WTC11 (cell line): ENCODE results near the gene ADCK2. TPM values are rescaled to one million over a fixed set of nuclear protein-coding genes. Genes with fewer than 3 reads are reported as not detected.

Experiments
- ATAC-seq: fragments of 200-7000 bp; cut with Tn5 transposase; 2 replicates; pipeline ENCODE4 v1.10.0; 2021; ENCODE audit warnings: mild to moderate bottlenecking, moderate library complexity
- CTCF ChIA-PET: fragments of 300-600 bp; sonication (Branson Sonifier 250); formaldehyde crosslinking; loops from one replicate; lab custom pipeline; 2021; ENCODE audit warnings: antibody characterized with exemption; lab: Charles Lee
- POLR2A ChIA-PET: fragments of 350-600 bp; sonication (Branson Sonifier 250); formaldehyde crosslinking; loops from one replicate; lab custom pipeline; 2021; ENCODE audit warnings: antibody characterized with exemption; lab: Charles Lee
- DNase-seq: peaks from one replicate; pipeline ENCODE4 v3.0.0; 2021; ENCODE audit warnings: low spot score
- H3K27ac Mint-ChIP-seq: 2 replicates; pipeline ENCODE4 v1.8.0; 2021; ENCODE audit warnings: mixed read lengths
- H3K27me3 Mint-ChIP-seq: 2 replicates; pipeline ENCODE4 v1.8.0; 2021; ENCODE audit warnings: low read depth, mild to moderate bottlenecking, moderate library complexity, mixed read lengths
- H3K36me3 Mint-ChIP-seq: 2 replicates; pipeline ENCODE4 v1.8.0; 2021; ENCODE audit warnings: mixed read lengths
- H3K4me1 Mint-ChIP-seq: 2 replicates; pipeline ENCODE4 v1.8.0; 2022; ENCODE audit warnings: mixed read lengths
- H3K4me3 Mint-ChIP-seq: 2 replicates; pipeline ENCODE4 v1.8.0; 2021; ENCODE audit warnings: mild to moderate bottlenecking, moderate library complexity, mixed read lengths
- H3K9me3 Mint-ChIP-seq: 2 replicates; pipeline ENCODE4 v1.8.0; 2021; ENCODE audit warnings: mixed read lengths
- CREB1 ChIP-seq: sonication (generic); formaldehyde crosslinking; IDR thresholded peaks from 2 replicates; pipeline ENCODE4 v1.8.0; 2023; ENCODE audit warnings: mild to moderate bottlenecking, missing genetic modification reagents
- CREM ChIP-seq: sonication (generic); formaldehyde crosslinking; IDR thresholded peaks from 2 replicates; pipeline ENCODE4 v1.8.1; 2022; ENCODE audit warnings: mild to moderate bottlenecking, missing genetic modification reagents, moderate library complexity
- ELF4 ChIP-seq: sonication (generic); formaldehyde crosslinking; IDR thresholded peaks from 2 replicates; pipeline ENCODE4 v1.8.1; 2022; ENCODE audit warnings: low read depth, mild to moderate bottlenecking, moderate library complexity, missing genetic modification reagents
- GABPB1 ChIP-seq: sonication (generic); formaldehyde crosslinking; IDR thresholded peaks from 2 replicates; pipeline ENCODE4 v1.8.1; 2023; ENCODE audit warnings: mild to moderate bottlenecking, missing genetic modification reagents
- JUN ChIP-seq: sonication (generic); formaldehyde crosslinking; IDR thresholded peaks from 2 replicates; pipeline ENCODE4 v1.8.0; 2023; ENCODE audit warnings: mild to moderate bottlenecking, missing genetic modification reagents
- SMAD4 ChIP-seq: sonication (generic); formaldehyde crosslinking; IDR thresholded peaks from 2 replicates; pipeline ENCODE4 v1.8.0; 2022; ENCODE audit warnings: mild to moderate bottlenecking, missing genetic modification reagents
- SP1 ChIP-seq: sonication (generic); formaldehyde crosslinking; conservative IDR thresholded peaks from 2 replicates; pipeline ENCODE4 v1.8.1; 2022; ENCODE audit warnings: missing genetic modification reagents
- TEAD4 ChIP-seq: sonication (generic); formaldehyde crosslinking; IDR thresholded peaks from 2 replicates; pipeline ENCODE4 v1.8.0; 2022; ENCODE audit warnings: mild to moderate bottlenecking, missing genetic modification reagents
- ZBTB21 ChIP-seq: sonication (generic); formaldehyde crosslinking; IDR thresholded peaks from 2 replicates; pipeline ENCODE4 v1.8.1; 2023; ENCODE audit warnings: mild to moderate bottlenecking, missing genetic modification reagents, borderline replicate concordance
- ZNF121 ChIP-seq: sonication (generic); formaldehyde crosslinking; IDR thresholded peaks from 2 replicates; pipeline ENCODE4 v1.8.0; 2023; ENCODE audit warnings: missing genetic modification reagents
- ZNF263 ChIP-seq: sonication (generic); formaldehyde crosslinking; IDR thresholded peaks from 2 replicates; pipeline ENCODE4 v1.8.1; 2022; ENCODE audit warnings: low read depth, mild to moderate bottlenecking, moderate library complexity, missing genetic modification reagents
- ZNF317 ChIP-seq: sonication (generic); formaldehyde crosslinking; IDR thresholded peaks from 2 replicates; pipeline ENCODE4 v1.8.1; 2023; ENCODE audit warnings: low read depth, mild to moderate bottlenecking, moderate library complexity, missing genetic modification reagents, borderline replicate concordance
- ZNF416 ChIP-seq: fragments of 250-450 bp; sonication (Bioruptor Pico); IDR thresholded peaks from 2 replicates; pipeline ENCODE4 v1.9.0; 2021; ENCODE audit warnings: mild to moderate bottlenecking, inconsistent platforms
- total RNA-seq: library from RNA; stranded (reverse); gene quantifications from 3 replicates; pipeline ENCODE4 v1.2.3, GENCODE V29; 2021
- TF ChIP-seq, protein P1 (sequence below): sonication (generic); formaldehyde crosslinking; IDR thresholded peaks from 2 replicates; pipeline ENCODE4 v1.8.1; 2023; ENCODE audit warnings: mild to moderate bottlenecking, missing genetic modification reagents
- TF ChIP-seq, protein P2 (sequence below): sonication (generic); formaldehyde crosslinking; IDR thresholded peaks from 2 replicates; pipeline ENCODE4 v1.8.1; 2023; ENCODE audit warnings: mild to moderate bottlenecking, missing genetic modification reagents, moderate library complexity
- TF ChIP-seq, protein P3 (sequence below): sonication (generic); formaldehyde crosslinking; IDR thresholded peaks from 2 replicates; pipeline ENCODE4 v1.8.0; 2022; ENCODE audit warnings: missing genetic modification reagents
- TF ChIP-seq, protein P4 (sequence below): fragments of 250-450 bp; sonication (Bioruptor Pico); IDR thresholded peaks from 2 replicates; pipeline ENCODE4 v2.1.2; 2022; ENCODE audit warnings: mild to moderate bottlenecking, moderate library complexity
- TF ChIP-seq, protein P5 (sequence below): sonication (generic); formaldehyde crosslinking; IDR thresholded peaks from 2 replicates; pipeline ENCODE4 v1.8.1; 2023; ENCODE audit warnings: mild to moderate bottlenecking, moderate library complexity, missing genetic modification reagents

Gene ADCK2
- total RNA-seq, 1 experiment from 2014 or later: 12.7 TPM

DNA sequence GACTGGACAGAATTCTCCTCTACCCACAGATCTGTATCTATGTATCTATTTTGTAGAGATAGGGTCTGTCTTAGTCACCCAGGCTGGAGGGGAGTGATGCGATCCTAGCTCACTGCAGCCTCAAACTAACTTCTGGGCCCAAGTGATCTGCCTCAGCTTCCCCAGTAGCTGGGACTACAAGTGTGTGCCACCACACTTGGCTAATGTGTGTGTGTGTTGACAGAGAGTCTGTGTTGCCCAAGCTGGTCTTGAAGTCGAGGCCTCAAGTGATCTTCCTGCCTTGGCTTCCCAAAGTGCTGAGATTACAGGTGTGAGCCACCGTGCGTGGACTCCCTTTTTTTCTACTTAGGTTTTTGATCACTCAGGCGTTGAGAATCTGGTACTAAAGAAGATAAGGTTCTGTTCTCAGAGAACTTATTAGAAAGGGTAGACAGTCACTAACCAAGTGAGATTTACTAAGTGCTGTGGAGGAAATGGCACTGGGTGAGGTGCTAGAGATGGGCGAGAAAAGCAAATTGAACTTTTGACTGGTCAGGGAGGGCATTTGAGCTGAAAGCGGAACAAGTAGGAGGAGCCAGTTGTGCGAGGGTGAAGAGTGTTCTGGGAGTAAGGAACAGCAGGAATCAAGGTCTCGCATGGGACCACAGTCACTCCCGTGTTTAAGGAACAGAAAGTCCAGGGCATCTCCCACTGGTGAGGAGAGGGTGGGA lies 41.7 kb downstream of the ADCK2 start:
- H3K36me3 Mint-ChIP-seq: peaks cover 34% of the 10 kb centered on the region
- DNase-seq: no peak
- no peak for ATAC-seq
- CTCF ChIA-PET: interaction anchor here (2.7 kb wide), 1 partner anchor 12 kb away, joined by 10 read pairs; no protein-coding TSS in a partner anchor
- H3K4me1 Mint-ChIP-seq: no peaks in the 10 kb centered on the region
- POLR2A ChIA-PET: no interaction called here
- no peak overlapping the region for H3K4me3 Mint-ChIP-seq
- H3K27me3 Mint-ChIP-seq: no peaks in the 10 kb centered on the region
- H3K9me3 Mint-ChIP-seq: peaks cover 27% of the 10 kb centered on the region
- TF ChIP-seq GABPB1 (CRISPR knock-in tag) (no peak), ELF4 (CRISPR knock-in tag) (no peak), ZNF416 (no peak), SP1 (no peak), ZNF121 (CRISPR knock-in tag) (no peak), TEAD4 (no peak), SMAD4 (CRISPR knock-in tag) (no peak), JUN (no peak), ZNF263 (CRISPR knock-in tag) (no peak), CREB1 (CRISPR knock-in tag) (no peak)
- TF ChIP-seq, protein P1, sequence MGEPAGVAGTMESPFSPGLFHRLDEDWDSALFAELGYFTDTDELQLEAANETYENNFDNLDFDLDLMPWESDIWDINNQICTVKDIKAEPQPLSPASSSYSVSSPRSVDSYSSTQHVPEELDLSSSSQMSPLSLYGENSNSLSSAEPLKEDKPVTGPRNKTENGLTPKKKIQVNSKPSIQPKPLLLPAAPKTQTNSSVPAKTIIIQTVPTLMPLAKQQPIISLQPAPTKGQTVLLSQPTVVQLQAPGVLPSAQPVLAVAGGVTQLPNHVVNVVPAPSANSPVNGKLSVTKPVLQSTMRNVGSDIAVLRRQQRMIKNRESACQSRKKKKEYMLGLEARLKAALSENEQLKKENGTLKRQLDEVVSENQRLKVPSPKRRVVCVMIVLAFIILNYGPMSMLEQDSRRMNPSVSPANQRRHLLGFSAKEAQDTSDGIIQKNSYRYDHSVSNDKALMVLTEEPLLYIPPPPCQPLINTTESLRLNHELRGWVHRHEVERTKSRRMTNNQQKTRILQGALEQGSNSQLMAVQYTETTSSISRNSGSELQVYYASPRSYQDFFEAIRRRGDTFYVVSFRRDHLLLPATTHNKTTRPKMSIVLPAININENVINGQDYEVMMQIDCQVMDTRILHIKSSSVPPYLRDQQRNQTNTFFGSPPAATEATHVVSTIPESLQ (CRISPR knock-in tag): no peak
- TF ChIP-seq, protein P2, sequence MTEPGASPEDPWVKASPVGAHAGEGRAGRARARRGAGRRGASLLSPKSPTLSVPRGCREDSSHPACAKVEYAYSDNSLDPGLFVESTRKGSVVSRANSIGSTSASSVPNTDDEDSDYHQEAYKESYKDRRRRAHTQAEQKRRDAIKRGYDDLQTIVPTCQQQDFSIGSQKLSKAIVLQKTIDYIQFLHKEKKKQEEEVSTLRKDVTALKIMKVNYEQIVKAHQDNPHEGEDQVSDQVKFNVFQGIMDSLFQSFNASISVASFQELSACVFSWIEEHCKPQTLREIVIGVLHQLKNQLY (CRISPR knock-in tag): no peak
- TF ChIP-seq, protein P3, sequence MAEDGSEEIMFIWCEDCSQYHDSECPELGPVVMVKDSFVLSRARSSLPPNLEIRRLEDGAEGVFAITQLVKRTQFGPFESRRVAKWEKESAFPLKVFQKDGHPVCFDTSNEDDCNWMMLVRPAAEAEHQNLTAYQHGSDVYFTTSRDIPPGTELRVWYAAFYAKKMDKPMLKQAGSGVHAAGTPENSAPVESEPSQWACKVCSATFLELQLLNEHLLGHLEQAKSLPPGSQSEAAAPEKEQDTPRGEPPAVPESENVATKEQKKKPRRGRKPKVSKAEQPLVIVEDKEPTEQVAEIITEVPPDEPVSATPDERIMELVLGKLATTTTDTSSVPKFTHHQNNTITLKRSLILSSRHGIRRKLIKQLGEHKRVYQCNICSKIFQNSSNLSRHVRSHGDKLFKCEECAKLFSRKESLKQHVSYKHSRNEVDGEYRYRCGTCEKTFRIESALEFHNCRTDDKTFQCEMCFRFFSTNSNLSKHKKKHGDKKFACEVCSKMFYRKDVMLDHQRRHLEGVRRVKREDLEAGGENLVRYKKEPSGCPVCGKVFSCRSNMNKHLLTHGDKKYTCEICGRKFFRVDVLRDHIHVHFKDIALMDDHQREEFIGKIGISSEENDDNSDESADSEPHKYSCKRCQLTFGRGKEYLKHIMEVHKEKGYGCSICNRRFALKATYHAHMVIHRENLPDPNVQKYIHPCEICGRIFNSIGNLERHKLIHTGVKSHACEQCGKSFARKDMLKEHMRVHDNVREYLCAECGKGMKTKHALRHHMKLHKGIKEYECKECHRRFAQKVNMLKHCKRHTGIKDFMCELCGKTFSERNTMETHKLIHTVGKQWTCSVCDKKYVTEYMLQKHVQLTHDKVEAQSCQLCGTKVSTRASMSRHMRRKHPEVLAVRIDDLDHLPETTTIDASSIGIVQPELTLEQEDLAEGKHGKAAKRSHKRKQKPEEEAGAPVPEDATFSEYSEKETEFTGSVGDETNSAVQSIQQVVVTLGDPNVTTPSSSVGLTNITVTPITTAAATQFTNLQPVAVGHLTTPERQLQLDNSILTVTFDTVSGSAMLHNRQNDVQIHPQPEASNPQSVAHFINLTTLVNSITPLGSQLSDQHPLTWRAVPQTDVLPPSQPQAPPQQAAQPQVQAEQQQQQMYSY: no peak
- TF ChIP-seq, protein P4, sequence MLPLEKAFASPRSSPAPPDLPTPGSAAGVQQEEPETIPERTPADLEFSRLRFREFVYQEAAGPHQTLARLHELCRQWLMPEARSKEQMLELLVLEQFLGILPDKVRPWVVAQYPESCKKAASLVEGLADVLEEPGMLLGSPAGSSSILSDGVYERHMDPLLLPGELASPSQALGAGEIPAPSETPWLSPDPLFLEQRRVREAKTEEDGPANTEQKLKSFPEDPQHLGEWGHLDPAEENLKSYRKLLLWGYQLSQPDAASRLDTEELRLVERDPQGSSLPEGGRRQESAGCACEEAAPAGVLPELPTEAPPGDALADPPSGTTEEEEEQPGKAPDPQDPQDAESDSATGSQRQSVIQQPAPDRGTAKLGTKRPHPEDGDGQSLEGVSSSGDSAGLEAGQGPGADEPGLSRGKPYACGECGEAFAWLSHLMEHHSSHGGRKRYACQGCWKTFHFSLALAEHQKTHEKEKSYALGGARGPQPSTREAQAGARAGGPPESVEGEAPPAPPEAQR (CRISPR knock-in tag): no peak
- TF ChIP-seq, protein P5, sequence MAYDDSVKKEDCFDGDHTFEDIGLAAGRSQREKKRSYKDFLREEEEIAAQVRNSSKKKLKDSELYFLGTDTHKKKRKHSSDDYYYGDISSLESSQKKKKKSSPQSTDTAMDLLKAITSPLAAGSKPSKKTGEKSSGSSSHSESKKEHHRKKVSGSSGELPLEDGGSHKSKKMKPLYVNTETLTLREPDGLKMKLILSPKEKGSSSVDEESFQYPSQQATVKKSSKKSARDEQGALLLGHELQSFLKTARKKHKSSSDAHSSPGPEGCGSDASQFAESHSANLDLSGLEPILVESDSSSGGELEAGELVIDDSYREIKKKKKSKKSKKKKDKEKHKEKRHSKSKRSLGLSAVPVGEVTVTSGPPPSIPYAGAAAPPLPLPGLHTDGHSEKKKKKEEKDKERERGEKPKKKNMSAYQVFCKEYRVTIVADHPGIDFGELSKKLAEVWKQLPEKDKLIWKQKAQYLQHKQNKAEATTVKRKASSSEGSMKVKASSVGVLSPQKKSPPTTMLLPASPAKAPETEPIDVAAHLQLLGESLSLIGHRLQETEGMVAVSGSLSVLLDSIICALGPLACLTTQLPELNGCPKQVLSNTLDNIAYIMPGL (CRISPR knock-in tag): no peak
- no peak overlapping the region for H3K27ac Mint-ChIP-seq

DNA sequence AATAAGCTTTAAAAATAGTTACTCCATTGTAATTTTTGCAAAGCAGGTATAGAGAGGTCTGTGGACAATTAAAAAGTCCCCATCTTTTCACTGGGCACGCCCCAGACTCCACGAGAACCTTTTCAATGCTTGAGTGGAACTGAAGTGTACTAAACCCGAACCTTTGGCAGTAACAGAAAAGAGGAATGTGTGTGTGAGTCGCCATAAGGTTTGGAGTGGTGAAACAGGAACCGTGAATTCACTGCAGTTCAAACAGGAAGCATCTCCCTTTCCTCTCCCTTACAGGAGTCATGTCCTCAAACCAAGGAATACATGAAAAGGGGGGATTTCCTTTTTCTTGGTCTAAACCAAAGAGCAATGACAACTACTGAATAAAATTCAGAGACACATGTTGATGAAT lies 47.0 kb downstream of the ADCK2 start:
- ATAC-seq: no peak
- ChIA-PET POLR2A (no interaction called here), CTCF (no interaction called here)
- Mint-ChIP-seq H3K9me3 (peaks cover 2% of the 10 kb centered on the region), H3K27me3 (no peaks in the 10 kb centered on the region), H3K4me3 (no peak overlapping the region), H3K4me1 (no peaks in the 10 kb centered on the region), H3K36me3 (peaks cover 8% of the 10 kb centered on the region), H3K27ac (no peak overlapping the region)
- TF ChIP-seq CREM (CRISPR knock-in tag): no peak
- no peak for TF ChIP-seq ZNF317
- TF ChIP-seq ZBTB21 (CRISPR knock-in tag): no peak
- TF ChIP-seq, protein P1 (CRISPR knock-in tag): no peak
- DNase-seq: no peak
